ENCODE measurements around the gene ESRRG.
"Not testable (repeated sequence)": the region's sequence is repeated elsewhere in the genome, so short reads cannot be mapped to it uniquely, and the experiment has no call there.

The ESRRG gene

DNA sequence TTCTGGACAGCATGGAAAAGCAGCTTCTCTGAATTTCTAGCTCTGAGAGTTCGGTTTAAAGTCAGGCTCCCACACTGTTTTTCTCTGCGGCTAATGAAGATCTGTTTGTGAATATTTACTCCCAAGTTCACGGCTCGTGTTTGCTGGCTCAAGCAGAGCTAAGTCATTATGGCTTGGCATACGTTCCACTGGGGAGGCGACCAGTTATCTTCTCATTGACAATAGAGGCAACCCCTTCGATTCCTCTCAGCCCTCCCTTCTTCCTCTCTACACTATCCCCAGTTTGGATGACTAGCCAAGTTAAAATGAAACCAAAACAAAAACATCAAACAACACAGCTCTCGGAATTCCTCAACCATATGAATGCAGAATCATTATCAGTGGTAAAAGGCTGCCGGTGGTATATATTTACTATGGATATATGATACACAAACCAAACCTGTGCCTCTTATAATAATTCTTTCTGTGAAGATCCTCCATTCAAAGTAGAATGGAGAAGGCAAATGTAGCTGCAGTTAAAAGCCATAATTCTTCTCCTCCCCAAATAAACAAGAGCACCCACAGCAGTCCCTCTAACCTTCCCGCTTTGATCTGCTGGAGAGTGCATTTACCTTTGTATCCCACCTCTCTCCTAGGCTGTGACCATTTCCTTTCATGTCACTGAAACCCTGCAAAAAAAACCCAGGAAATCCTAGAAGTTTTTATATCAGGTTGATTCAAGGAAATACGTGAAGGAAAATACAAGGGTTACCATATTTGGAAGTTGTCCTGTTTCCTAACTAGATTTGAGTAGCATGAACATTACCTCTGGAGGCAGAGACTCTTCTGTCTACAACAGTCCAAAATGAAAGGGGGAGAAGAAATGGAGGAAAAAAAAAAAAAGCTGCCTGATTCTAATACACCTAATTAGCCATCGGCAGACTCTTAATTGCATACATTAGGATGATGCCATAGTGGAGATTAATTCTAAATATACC, 191.7 kb downstream of the ESRRG start:
- no peak for DNase-seq (ENCODE audit: low read depth)
- TF ChIP-seq, protein P1, sequence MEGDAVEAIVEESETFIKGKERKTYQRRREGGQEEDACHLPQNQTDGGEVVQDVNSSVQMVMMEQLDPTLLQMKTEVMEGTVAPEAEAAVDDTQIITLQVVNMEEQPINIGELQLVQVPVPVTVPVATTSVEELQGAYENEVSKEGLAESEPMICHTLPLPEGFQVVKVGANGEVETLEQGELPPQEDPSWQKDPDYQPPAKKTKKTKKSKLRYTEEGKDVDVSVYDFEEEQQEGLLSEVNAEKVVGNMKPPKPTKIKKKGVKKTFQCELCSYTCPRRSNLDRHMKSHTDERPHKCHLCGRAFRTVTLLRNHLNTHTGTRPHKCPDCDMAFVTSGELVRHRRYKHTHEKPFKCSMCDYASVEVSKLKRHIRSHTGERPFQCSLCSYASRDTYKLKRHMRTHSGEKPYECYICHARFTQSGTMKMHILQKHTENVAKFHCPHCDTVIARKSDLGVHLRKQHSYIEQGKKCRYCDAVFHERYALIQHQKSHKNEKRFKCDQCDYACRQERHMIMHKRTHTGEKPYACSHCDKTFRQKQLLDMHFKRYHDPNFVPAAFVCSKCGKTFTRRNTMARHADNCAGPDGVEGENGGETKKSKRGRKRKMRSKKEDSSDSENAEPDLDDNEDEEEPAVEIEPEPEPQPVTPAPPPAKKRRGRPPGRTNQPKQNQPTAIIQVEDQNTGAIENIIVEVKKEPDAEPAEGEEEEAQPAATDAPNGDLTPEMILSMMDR (IDR thresholded peaks at IDR 0.05; ENCODE audit: insufficient read depth, low read depth, low read length, missing control alignments): no peak
- peak overlapping the region; percentile 26 for H3K4me3 ChIP-seq (ENCODE audit: low read length)

DNA sequence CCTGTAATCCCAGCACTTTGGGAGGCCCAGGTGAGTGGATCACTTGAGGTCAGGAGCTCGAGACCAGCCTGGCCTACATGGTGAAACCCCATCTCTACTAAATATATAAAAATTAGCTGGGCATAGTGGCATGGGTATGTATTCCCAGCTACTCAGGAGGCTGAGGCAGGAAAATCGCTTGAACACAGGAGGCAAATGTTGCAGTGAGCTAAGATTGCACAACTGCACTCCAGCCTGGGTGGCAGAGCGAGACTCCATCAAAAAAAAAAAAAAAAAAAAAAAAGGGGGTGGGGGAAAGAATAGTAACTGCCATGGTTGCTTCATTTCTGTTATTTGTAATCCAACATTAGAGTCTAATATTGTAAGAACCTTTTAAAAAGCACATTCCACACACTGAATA, 193.4 kb downstream of the ESRRG start:
- H3K4me3 ChIP-seq (ENCODE audit: low read length); DNase-seq (ENCODE audit: low read depth): not testable (repeated sequence)

DNA sequence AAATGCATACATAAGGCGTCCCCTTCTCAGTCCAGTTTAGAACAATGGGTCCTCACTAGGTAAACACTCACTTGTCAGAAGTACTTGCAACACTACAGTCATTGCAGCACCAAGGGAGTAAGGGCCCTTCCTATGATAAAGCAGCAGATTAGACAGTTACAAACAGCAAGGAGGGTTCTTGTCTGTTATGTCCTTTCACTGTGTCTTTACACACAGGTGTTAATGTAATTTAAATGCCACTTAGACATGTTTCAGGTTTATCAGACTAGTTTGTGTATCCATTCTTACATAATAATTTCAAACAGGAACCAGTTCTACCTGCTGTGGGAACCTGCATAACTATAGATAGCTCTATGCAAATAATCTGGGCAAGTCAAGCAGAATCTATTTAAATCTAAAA, 194.4 kb downstream of the ESRRG start:
- no peak overlapping the region for H3K4me3 ChIP-seq (ENCODE audit: low read length)
- TF ChIP-seq, protein P1 (IDR thresholded peaks at IDR 0.05; ENCODE audit: insufficient read depth, low read depth, low read length, missing control alignments): no peak
- DNase-seq (ENCODE audit: low read depth): peak; percentile 58

DNA sequence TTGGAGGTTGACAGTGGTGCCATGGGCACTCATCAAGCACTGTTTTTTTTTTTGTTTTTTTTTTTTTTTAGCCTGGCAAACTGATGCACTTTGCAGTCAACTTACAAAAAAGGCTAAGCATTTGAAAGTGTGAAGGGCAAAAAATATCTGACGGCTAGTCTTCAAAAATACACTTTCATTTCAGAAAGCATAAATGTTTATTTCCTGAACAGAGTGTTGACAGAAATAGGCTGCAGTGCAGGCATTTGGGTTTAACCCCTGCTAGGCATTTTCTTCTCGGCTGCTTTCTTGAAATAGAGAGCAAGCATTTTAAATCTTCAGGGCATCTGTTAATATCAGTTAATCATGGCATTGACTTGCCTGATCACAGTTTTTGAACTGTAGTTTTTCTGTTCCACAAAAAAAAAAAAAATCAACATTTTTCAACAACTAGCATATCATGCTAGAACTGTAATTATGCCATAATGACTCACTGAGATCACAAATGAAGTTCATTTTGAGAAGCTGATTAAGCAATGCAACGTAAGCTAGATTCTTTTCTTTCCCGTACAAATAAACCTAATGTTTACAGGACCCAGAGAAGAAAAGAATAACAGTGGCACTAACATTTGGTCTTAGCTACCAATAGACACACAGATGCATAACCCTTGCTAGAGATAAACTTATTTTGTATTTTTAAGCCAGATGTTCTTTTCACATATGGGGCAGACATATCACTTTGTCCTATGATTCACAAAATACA, 199.6 kb downstream of the ESRRG start:
- TF ChIP-seq, protein P1 (IDR thresholded peaks at IDR 0.05; ENCODE audit: insufficient read depth, low read depth, low read length, missing control alignments): no peak
- peak; percentile 55 for DNase-seq (ENCODE audit: low read depth)
- H3K4me3 ChIP-seq (ENCODE audit: low read length): no peak overlapping the region

DNA sequence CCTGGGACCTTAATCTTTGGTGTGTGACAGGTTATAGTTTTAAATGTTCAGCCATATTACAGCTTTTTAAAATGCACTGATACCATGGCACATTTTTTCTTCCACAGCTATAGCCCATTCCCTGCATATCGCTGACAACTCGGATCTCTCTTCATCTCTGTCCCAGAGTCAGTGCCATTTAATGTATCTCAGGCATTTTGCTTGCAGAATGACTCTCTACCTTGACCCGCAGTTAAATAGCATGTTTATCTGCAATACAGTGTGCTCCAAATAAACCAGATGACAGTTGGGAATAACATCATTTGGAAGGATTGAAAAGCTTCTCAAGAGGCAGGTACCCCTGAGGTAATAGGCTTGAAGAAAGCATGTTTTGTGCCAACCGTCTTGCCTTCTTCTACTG, 200.2 kb downstream of the ESRRG start:
- TF ChIP-seq, protein P1 (IDR thresholded peaks at IDR 0.05; ENCODE audit: insufficient read depth, low read depth, low read length, missing control alignments): no peak
- DNase-seq (ENCODE audit: low read depth): no peak
- H3K4me3 ChIP-seq (ENCODE audit: low read length): no peak overlapping the region

DNA sequence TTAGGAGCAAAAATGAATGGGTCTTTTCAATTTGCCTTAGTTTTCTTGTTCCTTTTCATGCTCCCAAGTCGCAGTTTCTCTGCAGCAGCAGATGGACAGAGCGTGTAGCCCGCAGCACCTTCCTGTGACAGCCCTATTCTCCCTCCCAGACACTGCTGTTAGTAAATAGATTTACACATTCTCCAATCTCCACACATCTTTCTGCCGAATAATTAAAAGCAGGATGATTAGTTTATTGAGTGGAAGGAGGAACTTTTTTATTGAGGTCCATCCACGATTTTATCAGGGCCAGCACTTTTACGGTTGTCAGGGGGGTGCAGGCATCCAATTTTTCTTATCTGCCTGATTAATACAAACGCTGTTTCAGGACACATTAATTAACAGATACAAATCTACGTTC, 201.8 kb downstream of the ESRRG start:
- TF ChIP-seq, protein P1 (IDR thresholded peaks at IDR 0.05; ENCODE audit: insufficient read depth, low read depth, low read length, missing control alignments): no peak
- DNase-seq (ENCODE audit: low read depth): no peak
- H3K4me3 ChIP-seq (ENCODE audit: low read length): no peak overlapping the region

DNA sequence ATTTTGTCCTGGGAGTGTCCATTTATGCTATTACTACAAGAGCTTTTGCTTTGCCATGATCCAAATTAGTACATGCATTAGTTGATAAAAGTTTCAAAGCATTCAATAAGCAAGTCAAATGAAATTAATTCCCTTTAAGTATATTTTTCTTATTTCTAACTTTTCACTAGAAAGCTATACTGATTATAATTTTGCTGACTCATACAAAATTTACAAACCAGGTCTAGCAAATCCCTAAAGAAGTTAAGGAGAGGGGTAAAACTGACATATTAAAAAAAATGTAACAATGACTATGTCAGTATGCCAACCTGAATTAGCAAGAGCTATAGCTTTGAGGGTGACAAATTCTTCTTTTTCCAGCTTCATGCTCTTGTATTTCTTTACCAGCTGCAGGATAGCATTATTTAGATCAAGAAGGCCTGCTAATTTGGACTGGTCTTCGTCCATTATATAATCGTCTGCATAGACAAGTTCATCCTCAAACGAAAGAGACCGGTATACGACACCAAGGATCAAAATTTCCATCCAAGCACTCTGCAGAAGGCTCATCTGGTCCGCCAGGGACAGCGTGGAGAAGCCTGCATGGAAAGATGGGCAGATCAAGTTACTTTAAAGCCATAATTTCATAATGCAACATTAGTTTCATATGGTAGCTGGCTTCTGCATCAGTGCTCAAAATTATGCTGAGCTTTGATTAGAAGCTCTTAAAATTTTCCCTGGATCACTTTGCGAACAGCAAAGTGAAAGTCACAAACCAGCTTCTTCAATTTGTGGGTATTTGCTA, 204.2 kb downstream of the ESRRG start:
- TF ChIP-seq, protein P1 (IDR thresholded peaks at IDR 0.05; ENCODE audit: insufficient read depth, low read depth, low read length, missing control alignments): no peak
- no peak overlapping the region for H3K4me3 ChIP-seq (ENCODE audit: low read length)
- no peak for DNase-seq (ENCODE audit: low read depth)

All from epithelial cell of esophagus (primary cell).